Osteocyte (in vitro differentiated cells): ENCODE measurements around the gene PDSS1. TPM values are rescaled to one million over a fixed set of nuclear protein-coding genes. Genes with fewer than 3 reads are reported as not detected.

Source experiments
- DNase-seq: peaks from one replicate; pipeline ENCODE4 v3.0.0; 2021; ENCODE audit warnings: mixed read lengths; ENCODE audit not compliant: unreplicated experiment; ENCODE audit errors: extremely low spot score
- H3K27ac Mint-ChIP-seq: one replicate; pipeline ENCODE4 v1.8.0; 2021; ENCODE audit warnings: mild to moderate bottlenecking, mixed read lengths; ENCODE audit not compliant: unreplicated experiment
- H3K27me3 Mint-ChIP-seq: one replicate; pipeline ENCODE4 v1.8.0; 2021; ENCODE audit warnings: mixed read lengths; ENCODE audit not compliant: unreplicated experiment
- H3K36me3 Mint-ChIP-seq: one replicate; pipeline ENCODE4 v1.8.0; 2021; ENCODE audit warnings: mixed read lengths; ENCODE audit not compliant: unreplicated experiment
- H3K4me1 Mint-ChIP-seq: one replicate; pipeline ENCODE4 v1.8.0; 2021; ENCODE audit warnings: mixed read lengths; ENCODE audit not compliant: unreplicated experiment
- H3K4me3 Mint-ChIP-seq: one replicate; pipeline ENCODE4 v1.8.0; 2021; ENCODE audit warnings: mild to moderate bottlenecking, moderate library complexity, mixed read lengths; ENCODE audit not compliant: unreplicated experiment
- H3K9me3 Mint-ChIP-seq: one replicate; pipeline ENCODE4 v1.8.0; 2021; ENCODE audit warnings: mixed read lengths; ENCODE audit not compliant: unreplicated experiment
- total RNA-seq: library from RNA; stranded (reverse); gene quantifications from 2 replicates; pipeline ENCODE4 v1.2.1, GENCODE V29; 2021
- TF ChIP-seq, protein P1 (sequence below): fragments of 200-600 bp; sonication (generic); IDR thresholded peaks from 2 replicates; pipeline ENCODE4 v1.5.0; 2021; ENCODE audit warnings: antibody characterized with exemption, mild to moderate bottlenecking, moderate library complexity

PDSS1 gene
- total RNA-seq, 1 donor from 2014 or later = 3.4 TPM

GRCh38 chr10:26777686-26778085 lies 80.2 kb downstream of the PDSS1 start:
- H3K27ac Mint-ChIP-seq = no peak overlapping the region
- DNase-seq = no peak

GRCh38 chr10:26779176-26779860 lies 81.8 kb downstream of the PDSS1 start:
- peaks cover 17% of the 10 kb centered on the region for H3K4me1 Mint-ChIP-seq
- H3K27ac Mint-ChIP-seq = no peak overlapping the region
- H3K27me3 Mint-ChIP-seq = no peaks in the 10 kb centered on the region
- TF ChIP-seq, protein P1, sequence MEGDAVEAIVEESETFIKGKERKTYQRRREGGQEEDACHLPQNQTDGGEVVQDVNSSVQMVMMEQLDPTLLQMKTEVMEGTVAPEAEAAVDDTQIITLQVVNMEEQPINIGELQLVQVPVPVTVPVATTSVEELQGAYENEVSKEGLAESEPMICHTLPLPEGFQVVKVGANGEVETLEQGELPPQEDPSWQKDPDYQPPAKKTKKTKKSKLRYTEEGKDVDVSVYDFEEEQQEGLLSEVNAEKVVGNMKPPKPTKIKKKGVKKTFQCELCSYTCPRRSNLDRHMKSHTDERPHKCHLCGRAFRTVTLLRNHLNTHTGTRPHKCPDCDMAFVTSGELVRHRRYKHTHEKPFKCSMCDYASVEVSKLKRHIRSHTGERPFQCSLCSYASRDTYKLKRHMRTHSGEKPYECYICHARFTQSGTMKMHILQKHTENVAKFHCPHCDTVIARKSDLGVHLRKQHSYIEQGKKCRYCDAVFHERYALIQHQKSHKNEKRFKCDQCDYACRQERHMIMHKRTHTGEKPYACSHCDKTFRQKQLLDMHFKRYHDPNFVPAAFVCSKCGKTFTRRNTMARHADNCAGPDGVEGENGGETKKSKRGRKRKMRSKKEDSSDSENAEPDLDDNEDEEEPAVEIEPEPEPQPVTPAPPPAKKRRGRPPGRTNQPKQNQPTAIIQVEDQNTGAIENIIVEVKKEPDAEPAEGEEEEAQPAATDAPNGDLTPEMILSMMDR = no peak
- H3K4me3 Mint-ChIP-seq = no peak overlapping the region
- H3K9me3 Mint-ChIP-seq = no peaks in the 10 kb centered on the region
- no peaks in the 10 kb centered on the region for H3K36me3 Mint-ChIP-seq
- no peak for DNase-seq

More at GRCh38 chr10:26777686-26778085, 80.2 kb downstream of the PDSS1 start:
- Mint-ChIP-seq H3K4me1 (peaks cover 17% of the 10 kb centered on the region), H3K36me3 (no peaks in the 10 kb centered on the region), H3K27me3 (no peaks in the 10 kb centered on the region), H3K9me3 (no peaks in the 10 kb centered on the region), H3K4me3 (no peak overlapping the region)
- TF ChIP-seq, protein P1 = no peak

- Mint-ChIP-seq H3K27ac (peak overlapping the region; percentile 17), H3K36me3 (no peaks in the 10 kb centered on the region), H3K4me1 (peaks cover 17% of the 10 kb centered on the region), H3K4me3 (no peak overlapping the region), H3K27me3 (no peaks in the 10 kb centered on the region), H3K9me3 (no peaks in the 10 kb centered on the region)
- no peak for DNase-seq
- TF ChIP-seq, protein P1 = no peak
These were observed 82.7 kb downstream of the PDSS1 start for GRCh38 chr10:26780106-26780792.

- H3K27ac Mint-ChIP-seq = peak overlapping the region; percentile 82
These were observed 83.5 kb downstream of the PDSS1 start for GRCh38 chr10:26780793-26781601.

More at GRCh38 chr10:26780793-26781601, 83.5 kb downstream of the PDSS1 start:
- TF ChIP-seq, protein P1 = no peak
- no peaks in the 10 kb centered on the region for H3K36me3 Mint-ChIP-seq
- no peaks in the 10 kb centered on the region for H3K9me3 Mint-ChIP-seq
- no peaks in the 10 kb centered on the region for H3K27me3 Mint-ChIP-seq
- H3K4me1 Mint-ChIP-seq = peaks cover 16% of the 10 kb centered on the region
- no peak overlapping the region for H3K4me3 Mint-ChIP-seq
- DNase-seq = no peak
